ENCODE results near the gene IGSF21. TPM values are rescaled to one million over a fixed set of nuclear protein-coding genes. Genes with fewer than 3 reads are reported as not detected.

The IGSF21 gene
- total RNA-seq, 1 experiment from 2014 or later: 30.5 TPM

DNA sequence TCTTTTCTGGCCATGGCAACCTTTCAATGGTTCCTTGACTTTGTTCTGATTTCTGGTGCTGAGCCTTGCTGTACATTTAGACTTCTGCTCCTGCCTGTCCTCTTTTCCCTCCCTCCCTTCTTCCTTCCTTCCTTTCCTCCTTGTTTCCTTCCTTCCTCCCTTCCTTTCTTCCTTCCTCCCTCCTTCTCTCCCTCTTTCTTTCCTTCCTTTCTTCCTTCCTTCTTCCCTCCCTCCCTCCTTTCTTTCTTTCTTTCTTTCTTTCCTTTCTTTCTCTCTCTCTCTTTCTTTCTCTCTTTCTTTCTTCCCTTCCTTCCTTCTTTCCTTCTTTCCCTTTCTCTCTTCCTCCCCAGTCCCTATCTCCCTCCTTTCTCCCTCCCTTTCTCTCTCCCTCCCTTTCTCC is 10.4 kb upstream of the IGSF21 start:
- Mint-ChIP-seq H3K9me3 (peaks cover 26% of the 10 kb centered on the region), H3K4me3 (no peak overlapping the region), H3K27ac (no peak overlapping the region), H3K27me3 (ENCODE audit: low read depth) (peaks cover 81% of the 10 kb centered on the region), H3K4me1 (peaks cover 34% of the 10 kb centered on the region), H3K36me3 (peaks cover 18% of the 10 kb centered on the region)
- ATAC-seq: no peak
- POLR2A ChIA-PET: no interaction called here
- no peak for DNase-seq (ENCODE audit: low spot score)
- TF ChIP-seq, protein P1, sequence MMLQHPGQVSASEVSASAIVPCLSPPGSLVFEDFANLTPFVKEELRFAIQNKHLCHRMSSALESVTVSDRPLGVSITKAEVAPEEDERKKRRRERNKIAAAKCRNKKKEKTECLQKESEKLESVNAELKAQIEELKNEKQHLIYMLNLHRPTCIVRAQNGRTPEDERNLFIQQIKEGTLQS (CRISPR knock-in tag; conservative IDR thresholded peaks at IDR 0.05): no peak
- TF ChIP-seq, protein P2, sequence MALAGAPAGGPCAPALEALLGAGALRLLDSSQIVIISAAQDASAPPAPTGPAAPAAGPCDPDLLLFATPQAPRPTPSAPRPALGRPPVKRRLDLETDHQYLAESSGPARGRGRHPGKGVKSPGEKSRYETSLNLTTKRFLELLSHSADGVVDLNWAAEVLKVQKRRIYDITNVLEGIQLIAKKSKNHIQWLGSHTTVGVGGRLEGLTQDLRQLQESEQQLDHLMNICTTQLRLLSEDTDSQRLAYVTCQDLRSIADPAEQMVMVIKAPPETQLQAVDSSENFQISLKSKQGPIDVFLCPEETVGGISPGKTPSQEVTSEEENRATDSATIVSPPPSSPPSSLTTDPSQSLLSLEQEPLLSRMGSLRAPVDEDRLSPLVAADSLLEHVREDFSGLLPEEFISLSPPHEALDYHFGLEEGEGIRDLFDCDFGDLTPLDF (CRISPR knock-in tag; IDR thresholded peaks at IDR 0.05): no peak
- TF ChIP-seq, protein P3, sequence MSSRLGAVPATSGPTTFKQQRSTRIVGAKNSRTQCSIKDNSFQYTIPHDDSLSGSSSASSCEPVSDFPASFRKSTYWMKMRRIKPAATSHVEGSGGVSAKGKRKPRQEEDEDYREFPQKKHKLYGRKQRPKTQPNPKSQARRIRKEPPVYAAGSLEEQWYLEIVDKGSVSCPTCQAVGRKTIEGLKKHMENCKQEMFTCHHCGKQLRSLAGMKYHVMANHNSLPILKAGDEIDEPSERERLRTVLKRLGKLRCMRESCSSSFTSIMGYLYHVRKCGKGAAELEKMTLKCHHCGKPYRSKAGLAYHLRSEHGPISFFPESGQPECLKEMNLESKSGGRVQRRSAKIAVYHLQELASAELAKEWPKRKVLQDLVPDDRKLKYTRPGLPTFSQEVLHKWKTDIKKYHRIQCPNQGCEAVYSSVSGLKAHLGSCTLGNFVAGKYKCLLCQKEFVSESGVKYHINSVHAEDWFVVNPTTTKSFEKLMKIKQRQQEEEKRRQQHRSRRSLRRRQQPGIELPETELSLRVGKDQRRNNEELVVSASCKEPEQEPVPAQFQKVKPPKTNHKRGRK (CRISPR knock-in tag; IDR thresholded peaks at IDR 0.05; ENCODE audit: borderline replicate concordance): 0 out of 2 replicates have a peak, but pooled peaks have one; percentile 79
- TF ChIP-seq NFYB (CRISPR knock-in tag; conservative IDR thresholded peaks at IDR 0.05; ENCODE audit: low read depth) (no peak), NR1H2 (CRISPR knock-in tag; IDR thresholded peaks at IDR 0.05) (no peak)
- CTCF ChIA-PET: interaction anchor here (0.8 to 1.5 kb wide), 3 partner anchors 12 to 188 kb away, joined by 3 to 5 read pairs (median 3); no protein-coding TSS in a partner anchor

DNA sequence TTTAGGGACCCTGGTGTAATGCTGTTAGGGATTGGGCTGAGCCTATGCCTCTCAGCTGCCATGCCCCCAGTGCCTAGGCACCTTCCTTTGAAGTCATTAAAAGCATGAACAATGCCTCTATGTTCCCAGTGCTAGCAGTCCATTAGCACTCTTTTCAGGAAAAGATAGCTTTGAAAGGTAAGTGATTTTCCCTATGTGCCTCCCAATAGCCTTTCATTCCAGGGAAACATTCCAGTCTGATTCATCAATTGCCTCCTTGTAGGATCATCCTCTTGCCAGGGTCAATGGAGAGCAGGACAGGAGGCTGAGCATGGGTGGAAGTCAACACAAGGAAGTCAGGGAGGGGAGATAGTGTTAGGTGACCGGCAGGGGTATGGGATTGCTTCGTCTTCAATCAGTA is 8.6 kb upstream of the IGSF21 start:
- TF ChIP-seq, protein P4, sequence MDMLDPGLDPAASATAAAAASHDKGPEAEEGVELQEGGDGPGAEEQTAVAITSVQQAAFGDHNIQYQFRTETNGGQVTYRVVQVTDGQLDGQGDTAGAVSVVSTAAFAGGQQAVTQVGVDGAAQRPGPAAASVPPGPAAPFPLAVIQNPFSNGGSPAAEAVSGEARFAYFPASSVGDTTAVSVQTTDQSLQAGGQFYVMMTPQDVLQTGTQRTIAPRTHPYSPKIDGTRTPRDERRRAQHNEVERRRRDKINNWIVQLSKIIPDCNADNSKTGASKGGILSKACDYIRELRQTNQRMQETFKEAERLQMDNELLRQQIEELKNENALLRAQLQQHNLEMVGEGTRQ (CRISPR knock-in tag; IDR thresholded peaks at IDR 0.05): no peak
- TF ChIP-seq SMAD3 (CRISPR knock-in tag; IDR thresholded peaks at IDR 0.05; ENCODE audit: borderline replicate concordance) (no peak), ZNF232 (CRISPR knock-in tag; IDR thresholded peaks at IDR 0.05) (no peak), NFYB (CRISPR knock-in tag; conservative IDR thresholded peaks at IDR 0.05; ENCODE audit: low read depth) (no peak), NR2C2 (CRISPR knock-in tag; IDR thresholded peaks at IDR 0.05) (no peak)
- TF ChIP-seq, protein P2 (CRISPR knock-in tag; IDR thresholded peaks at IDR 0.05): no peak
- TF ChIP-seq, protein P5, sequence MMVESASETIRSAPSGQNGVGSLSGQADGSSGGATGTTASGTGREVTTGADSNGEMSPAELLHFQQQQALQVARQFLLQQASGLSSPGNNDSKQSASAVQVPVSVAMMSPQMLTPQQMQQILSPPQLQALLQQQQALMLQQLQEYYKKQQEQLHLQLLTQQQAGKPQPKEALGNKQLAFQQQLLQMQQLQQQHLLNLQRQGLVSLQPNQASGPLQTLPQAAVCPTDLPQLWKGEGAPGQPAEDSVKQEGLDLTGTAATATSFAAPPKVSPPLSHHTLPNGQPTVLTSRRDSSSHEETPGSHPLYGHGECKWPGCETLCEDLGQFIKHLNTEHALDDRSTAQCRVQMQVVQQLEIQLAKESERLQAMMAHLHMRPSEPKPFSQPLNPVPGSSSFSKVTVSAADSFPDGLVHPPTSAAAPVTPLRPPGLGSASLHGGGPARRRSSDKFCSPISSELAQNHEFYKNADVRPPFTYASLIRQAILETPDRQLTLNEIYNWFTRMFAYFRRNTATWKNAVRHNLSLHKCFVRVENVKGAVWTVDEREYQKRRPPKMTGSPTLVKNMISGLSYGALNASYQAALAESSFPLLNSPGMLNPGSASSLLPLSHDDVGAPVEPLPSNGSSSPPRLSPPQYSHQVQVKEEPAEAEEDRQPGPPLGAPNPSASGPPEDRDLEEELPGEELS (CRISPR knock-in tag; IDR thresholded peaks at IDR 0.05): no peak
- H3K27ac Mint-ChIP-seq: no peak overlapping the region
- ATAC-seq: no peak
- peaks cover 18% of the 10 kb centered on the region for H3K4me1 Mint-ChIP-seq
- no peak for DNase-seq (ENCODE audit: low spot score)
- H3K27me3 Mint-ChIP-seq (ENCODE audit: low read depth): peaks cover 83% of the 10 kb centered on the region
- ChIA-PET POLR2A (no interaction called here), CTCF (interaction anchor here (0.6 to 2.3 kb wide), 7 partner anchors 8 to 182 kb away, joined by 3 to 27 read pairs (median 5); partner anchors contain the start of gene IGSF21)
- H3K4me3 Mint-ChIP-seq: no peak overlapping the region
- peaks cover 11% of the 10 kb centered on the region for H3K36me3 Mint-ChIP-seq
- H3K9me3 Mint-ChIP-seq: peaks cover 17% of the 10 kb centered on the region

DNA sequence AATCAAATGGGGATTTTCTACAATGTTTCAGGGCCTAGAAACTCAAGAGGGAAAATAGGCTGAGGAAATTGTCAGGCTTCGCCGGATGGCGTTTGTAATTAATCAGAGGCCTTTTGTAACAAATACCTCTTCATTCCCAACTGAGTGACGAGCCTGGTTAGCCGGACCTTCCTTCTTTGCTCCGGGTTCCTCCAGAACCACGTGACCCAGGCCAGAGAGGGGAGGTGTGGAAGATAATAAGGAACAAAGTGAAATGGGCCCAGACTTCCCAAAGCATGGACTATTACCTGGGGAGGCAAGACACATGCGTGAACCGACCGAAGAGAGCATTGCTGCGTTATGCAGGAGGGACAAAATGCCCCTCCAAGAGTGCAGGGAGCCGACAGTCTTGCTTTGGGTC is 7.5 kb upstream of the IGSF21 start:
- H3K27ac Mint-ChIP-seq: no peak overlapping the region
- peaks cover 8% of the 10 kb centered on the region for H3K9me3 Mint-ChIP-seq
- ChIA-PET POLR2A (interaction anchor here (1.3 kb wide), 1 partner anchor 180 kb away, joined by 4 read pairs; no protein-coding TSS in a partner anchor), CTCF (interaction anchor here (0.8 to 2.3 kb wide), 35 partner anchors 9 to 476 kb away, joined by 3 to 27 read pairs (median 5); no protein-coding TSS in a partner anchor)
- TF ChIP-seq TEAD4 (CRISPR knock-in tag; IDR thresholded peaks at IDR 0.05) (no peak), ZBTB21 (CRISPR knock-in tag; IDR thresholded peaks at IDR 0.05; ENCODE audit: borderline replicate concordance) (no peak), ETV6 (CRISPR knock-in tag; IDR thresholded peaks at IDR 0.05) (no peak), HMGA2 (CRISPR knock-in tag; IDR thresholded peaks at IDR 0.05) (no peak), SMAD3 (CRISPR knock-in tag; IDR thresholded peaks at IDR 0.05; ENCODE audit: borderline replicate concordance) (no peak)
- TF ChIP-seq, protein P1 (CRISPR knock-in tag; conservative IDR thresholded peaks at IDR 0.05): no peak
- TF ChIP-seq, protein P6, sequence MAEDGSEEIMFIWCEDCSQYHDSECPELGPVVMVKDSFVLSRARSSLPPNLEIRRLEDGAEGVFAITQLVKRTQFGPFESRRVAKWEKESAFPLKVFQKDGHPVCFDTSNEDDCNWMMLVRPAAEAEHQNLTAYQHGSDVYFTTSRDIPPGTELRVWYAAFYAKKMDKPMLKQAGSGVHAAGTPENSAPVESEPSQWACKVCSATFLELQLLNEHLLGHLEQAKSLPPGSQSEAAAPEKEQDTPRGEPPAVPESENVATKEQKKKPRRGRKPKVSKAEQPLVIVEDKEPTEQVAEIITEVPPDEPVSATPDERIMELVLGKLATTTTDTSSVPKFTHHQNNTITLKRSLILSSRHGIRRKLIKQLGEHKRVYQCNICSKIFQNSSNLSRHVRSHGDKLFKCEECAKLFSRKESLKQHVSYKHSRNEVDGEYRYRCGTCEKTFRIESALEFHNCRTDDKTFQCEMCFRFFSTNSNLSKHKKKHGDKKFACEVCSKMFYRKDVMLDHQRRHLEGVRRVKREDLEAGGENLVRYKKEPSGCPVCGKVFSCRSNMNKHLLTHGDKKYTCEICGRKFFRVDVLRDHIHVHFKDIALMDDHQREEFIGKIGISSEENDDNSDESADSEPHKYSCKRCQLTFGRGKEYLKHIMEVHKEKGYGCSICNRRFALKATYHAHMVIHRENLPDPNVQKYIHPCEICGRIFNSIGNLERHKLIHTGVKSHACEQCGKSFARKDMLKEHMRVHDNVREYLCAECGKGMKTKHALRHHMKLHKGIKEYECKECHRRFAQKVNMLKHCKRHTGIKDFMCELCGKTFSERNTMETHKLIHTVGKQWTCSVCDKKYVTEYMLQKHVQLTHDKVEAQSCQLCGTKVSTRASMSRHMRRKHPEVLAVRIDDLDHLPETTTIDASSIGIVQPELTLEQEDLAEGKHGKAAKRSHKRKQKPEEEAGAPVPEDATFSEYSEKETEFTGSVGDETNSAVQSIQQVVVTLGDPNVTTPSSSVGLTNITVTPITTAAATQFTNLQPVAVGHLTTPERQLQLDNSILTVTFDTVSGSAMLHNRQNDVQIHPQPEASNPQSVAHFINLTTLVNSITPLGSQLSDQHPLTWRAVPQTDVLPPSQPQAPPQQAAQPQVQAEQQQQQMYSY (CRISPR knock-in tag; IDR thresholded peaks at IDR 0.05): no peak
- peaks cover 79% of the 10 kb centered on the region for H3K27me3 Mint-ChIP-seq (ENCODE audit: low read depth)
- H3K4me3 Mint-ChIP-seq: no peak overlapping the region
- ATAC-seq: no peak
- peaks cover 5% of the 10 kb centered on the region for H3K36me3 Mint-ChIP-seq
- DNase-seq (ENCODE audit: low spot score): no peak
- H3K4me1 Mint-ChIP-seq: peaks cover 14% of the 10 kb centered on the region

Measured in WTC11 (cell line).